ENCODE measurements around the gene FER.
A peak's percentile ranks its signal among the peaks of the same experiment; 100 is the strongest.
"Not testable (repeated sequence)": the region's sequence is repeated elsewhere in the genome, so short reads cannot be mapped to it uniquely, and the experiment has no call there.

Gene FER

GRCh38 chr5:108881133-108881532, 133.4 kb downstream of the FER start:
- no peak for DNase-seq (ENCODE audit: low spot score)

- DNase-seq (ENCODE audit: low spot score) = peak; percentile 3
These were observed 137.0 kb downstream of the FER start for GRCh38 chr5:108884736-108885135.

- no peak for DNase-seq (ENCODE audit: low spot score)
These were observed 150.6 kb downstream of the FER start for GRCh38 chr5:108898257-108898656.

GRCh38 chr5:108898707-108899106, 151.0 kb downstream of the FER start:
- DNase-seq (ENCODE audit: low spot score) = no peak

GRCh38 chr5:108899244-108899643, 151.5 kb downstream of the FER start:
- not testable (repeated sequence) for DNase-seq (ENCODE audit: low spot score)

GRCh38 chr5:108900668-108901067, 153.0 kb downstream of the FER start:
- no peak for DNase-seq (ENCODE audit: low spot score)

GRCh38 chr5:108905805-108906204, 158.1 kb downstream of the FER start:
- no peak for DNase-seq (ENCODE audit: low spot score)

- DNase-seq (ENCODE audit: low spot score) = no peak
These were observed 162.9 kb downstream of the FER start for GRCh38 chr5:108910627-108911026.

- DNase-seq (ENCODE audit: low spot score) = no peak
These were observed 163.4 kb downstream of the FER start for GRCh38 chr5:108911055-108911454.

GRCh38 chr5:108917596-108917995, 169.9 kb downstream of the FER start:
- no peak for DNase-seq (ENCODE audit: low spot score)

GRCh38 chr5:108919591-108920326, 172.1 kb downstream of the FER start:
- DNase-seq (ENCODE audit: low spot score) = no peak

GRCh38 chr5:108924457-108924961, 176.8 kb downstream of the FER start:
- no peak for DNase-seq (ENCODE audit: low spot score)

- DNase-seq (ENCODE audit: low spot score) = no peak
These were observed 177.4 kb downstream of the FER start for GRCh38 chr5:108925073-108925472.

- DNase-seq (ENCODE audit: low spot score) = no peak
These were observed 182.4 kb downstream of the FER start for GRCh38 chr5:108930107-108930506.

GRCh38 chr5:108935611-108936010, 187.9 kb downstream of the FER start:
- DNase-seq (ENCODE audit: low spot score) = no peak

- DNase-seq (ENCODE audit: low spot score) = no peak
These were observed 189.5 kb downstream of the FER start for GRCh38 chr5:108937221-108937620.

GRCh38 chr5:108940506-108940905, 192.8 kb downstream of the FER start:
- DNase-seq (ENCODE audit: low spot score) = no peak

GRCh38 chr5:108941746-108942145, 194.0 kb downstream of the FER start:
- DNase-seq (ENCODE audit: low spot score) = no peak

GRCh38 chr5:108942701-108943100, 195.0 kb downstream of the FER start:
- no peak for DNase-seq (ENCODE audit: low spot score)

- DNase-seq (ENCODE audit: low spot score) = no peak
These were observed 197.4 kb downstream of the FER start for GRCh38 chr5:108945094-108945493.

GRCh38 chr5:108946008-108946407, 198.3 kb downstream of the FER start:
- DNase-seq (ENCODE audit: low spot score) = no peak

- no peak for DNase-seq (ENCODE audit: low spot score)
These were observed 199.5 kb downstream of the FER start for GRCh38 chr5:108947164-108947563.

- DNase-seq (ENCODE audit: low spot score) = no peak
These were observed 202.6 kb downstream of the FER start for GRCh38 chr5:108950276-108950675.

- DNase-seq (ENCODE audit: low spot score) = no peak
These were observed 206.2 kb downstream of the FER start for GRCh38 chr5:108953940-108954339.

All from hepatic stellate cell (primary cell).